ENCODE data around the gene ABHD17A. TPM values are rescaled to one million over a fixed set of nuclear protein-coding genes. Genes with fewer than 3 reads are reported as not detected.

Gene ABHD17A
- total RNA-seq, 2 donors from 2014 or later = 50.6 to 52.9 TPM

DNA sequence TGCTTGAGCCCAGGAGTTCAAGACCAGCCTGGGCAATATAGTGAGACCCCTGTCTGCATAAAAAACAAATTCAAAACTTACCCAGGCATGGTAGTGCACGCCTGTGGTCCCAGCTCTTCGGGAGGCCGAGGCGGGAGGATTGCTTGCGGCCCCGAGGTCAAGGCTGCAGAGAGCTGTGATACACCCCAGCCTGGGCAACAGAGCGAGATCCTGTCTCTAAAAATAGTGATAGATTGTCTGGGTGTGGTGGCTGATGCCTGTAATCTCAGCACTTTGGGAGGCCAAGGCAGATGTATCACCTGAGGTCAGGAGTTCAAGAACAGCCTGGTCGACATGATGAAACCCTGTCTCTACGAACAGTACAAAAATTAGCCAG, 18.0 kb downstream of the ABHD17A start:
- peaks cover 6% of the 10 kb centered on the region for H3K4me1 Mint-ChIP-seq
- no peak overlapping the region for H3K9ac ChIP-seq (ENCODE audit: extremely low read depth, low read length, poor library complexity, severe bottlenecking)

DNA sequence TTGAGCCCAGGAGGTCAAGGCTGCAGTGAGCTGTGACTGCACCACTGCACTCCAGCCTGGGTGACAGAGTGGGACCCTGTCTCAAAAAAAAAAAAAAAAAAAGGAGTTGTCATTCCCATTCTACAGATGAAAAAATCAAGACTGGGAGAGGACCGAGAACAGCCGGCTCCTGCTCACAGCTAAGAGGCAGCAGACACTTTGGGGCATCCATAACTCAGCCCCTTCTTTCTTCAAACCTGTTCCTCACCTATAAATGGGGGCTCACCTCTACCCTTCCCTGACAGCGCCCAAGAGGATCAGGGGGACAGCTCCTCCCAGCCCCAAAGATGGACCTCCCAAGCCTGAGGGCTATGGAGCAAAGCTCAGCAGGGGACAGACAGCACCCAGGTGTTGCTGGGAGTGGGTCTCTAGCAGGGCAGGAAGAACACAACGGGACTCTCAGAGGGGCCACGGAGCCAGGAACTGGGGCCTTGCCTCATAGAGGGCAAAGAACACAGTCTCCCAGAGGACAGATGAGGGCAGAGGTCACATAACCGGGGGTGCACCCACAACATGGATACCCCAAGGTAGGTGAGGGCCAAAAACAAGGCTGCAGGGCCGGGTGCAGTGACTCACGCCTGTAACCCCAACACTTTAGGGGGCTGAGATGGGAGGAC, 18.5 kb downstream of the ABHD17A start:
- 91 to 94% methylated on average over 5 to 8 of the region's 8 CpGs for WGBS, 2 experiments (ENCODE audit: insufficient coverage in 1 of 2, insufficient read length in 1 of 2)
- TF ChIP-seq, protein P1, sequence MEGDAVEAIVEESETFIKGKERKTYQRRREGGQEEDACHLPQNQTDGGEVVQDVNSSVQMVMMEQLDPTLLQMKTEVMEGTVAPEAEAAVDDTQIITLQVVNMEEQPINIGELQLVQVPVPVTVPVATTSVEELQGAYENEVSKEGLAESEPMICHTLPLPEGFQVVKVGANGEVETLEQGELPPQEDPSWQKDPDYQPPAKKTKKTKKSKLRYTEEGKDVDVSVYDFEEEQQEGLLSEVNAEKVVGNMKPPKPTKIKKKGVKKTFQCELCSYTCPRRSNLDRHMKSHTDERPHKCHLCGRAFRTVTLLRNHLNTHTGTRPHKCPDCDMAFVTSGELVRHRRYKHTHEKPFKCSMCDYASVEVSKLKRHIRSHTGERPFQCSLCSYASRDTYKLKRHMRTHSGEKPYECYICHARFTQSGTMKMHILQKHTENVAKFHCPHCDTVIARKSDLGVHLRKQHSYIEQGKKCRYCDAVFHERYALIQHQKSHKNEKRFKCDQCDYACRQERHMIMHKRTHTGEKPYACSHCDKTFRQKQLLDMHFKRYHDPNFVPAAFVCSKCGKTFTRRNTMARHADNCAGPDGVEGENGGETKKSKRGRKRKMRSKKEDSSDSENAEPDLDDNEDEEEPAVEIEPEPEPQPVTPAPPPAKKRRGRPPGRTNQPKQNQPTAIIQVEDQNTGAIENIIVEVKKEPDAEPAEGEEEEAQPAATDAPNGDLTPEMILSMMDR (conservative IDR thresholded peaks at IDR 0.05) = no peak
- H3K4me3 Mint-ChIP-seq = no peak overlapping the region

More for the DNA sequence above, 18.0 kb downstream of the ABHD17A start:
- DNase-seq = no peak
- Histone ChIP-seq H3K27ac (ENCODE audit: low read depth, low read length) (no peak overlapping the region), H3K4me1 (ENCODE audit: control insufficient read depth, insufficient read depth, low read length) (peaks cover 11% of the 10 kb centered on the region), H3K27me3 (ENCODE audit: control insufficient read depth, insufficient read depth, low read length, poor library complexity, severe bottlenecking) (no peaks in the 10 kb centered on the region), H3K36me3 (ENCODE audit: control insufficient read depth, insufficient read depth, low read length) (no peaks in the 10 kb centered on the region), H3K4me3 (ENCODE audit: low read length) (no peak overlapping the region), H3K9me3 (ENCODE audit: control insufficient read depth, low read length) (no peaks in the 10 kb centered on the region)
- H3K4me3 Mint-ChIP-seq = no peak overlapping the region
- TF ChIP-seq, protein P1 (conservative IDR thresholded peaks at IDR 0.05) = no peak
- H3K9me3 Mint-ChIP-seq = no peaks in the 10 kb centered on the region
- no peaks in the 10 kb centered on the region for H3K27me3 Mint-ChIP-seq (ENCODE audit: insufficient read depth)
- WGBS, 2 experiments (ENCODE audit: insufficient coverage in 1 of 2, insufficient read length in 1 of 2) = 95 to 100% methylated on average over 2 to 9 of the region's 9 CpGs
- H3K36me3 Mint-ChIP-seq (ENCODE audit: low read depth) = peaks cover 2% of the 10 kb centered on the region
- no peak overlapping the region for H3K27ac Mint-ChIP-seq

DNA sequence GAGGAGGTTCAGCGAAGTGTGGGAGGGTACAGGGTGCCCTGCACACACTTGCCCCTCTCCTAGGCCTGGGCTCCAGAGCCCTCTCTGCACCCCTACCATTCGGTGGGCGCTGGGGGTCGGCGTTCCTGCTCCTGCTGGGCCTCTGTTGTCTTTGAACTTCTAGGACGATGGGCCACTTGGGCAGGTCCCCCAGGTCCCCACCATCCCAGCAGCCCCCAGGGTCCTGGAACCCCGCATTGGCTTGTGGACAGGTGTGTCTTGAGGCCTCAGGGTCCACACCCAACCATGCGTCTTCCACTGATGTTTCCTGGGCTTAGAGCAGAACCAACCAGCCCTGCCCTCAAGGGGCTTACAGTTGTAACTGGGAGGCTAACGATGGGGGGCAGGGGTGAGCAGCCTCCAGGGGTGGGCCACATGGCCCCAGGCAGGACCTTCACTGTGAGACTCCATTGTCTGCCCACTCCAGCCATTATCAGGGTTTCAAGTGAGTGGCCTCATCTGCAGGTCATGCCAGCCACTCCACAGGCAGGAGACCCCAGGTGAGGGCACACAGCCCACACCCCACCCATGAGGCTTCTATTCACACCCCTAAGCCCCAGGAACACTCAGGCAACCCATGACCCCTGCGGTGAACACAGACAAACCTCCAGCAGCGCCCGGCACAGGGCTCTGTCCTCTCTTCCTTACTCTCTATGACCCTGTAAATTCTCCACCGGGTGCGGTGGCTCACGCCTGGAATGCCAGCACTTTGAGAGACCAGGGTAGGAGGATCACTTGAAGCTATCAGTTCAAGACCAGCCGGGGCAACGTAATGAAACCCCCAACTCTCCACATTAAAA, 19.9 kb downstream of the ABHD17A start:
- Histone ChIP-seq H3K9me3 (ENCODE audit: control insufficient read depth, low read length) (no peaks in the 10 kb centered on the region), H3K36me3 (ENCODE audit: control insufficient read depth, insufficient read depth, low read length) (no peaks in the 10 kb centered on the region), H3K4me1 (ENCODE audit: control insufficient read depth, insufficient read depth, low read length) (no peaks in the 10 kb centered on the region), H3K4me3 (ENCODE audit: low read length) (peak overlapping the region; percentile 81), H3K27me3 (ENCODE audit: control insufficient read depth, insufficient read depth, low read length, poor library complexity, severe bottlenecking) (no peaks in the 10 kb centered on the region), H3K9ac (ENCODE audit: extremely low read depth, low read length, poor library complexity, severe bottlenecking) (peak overlapping the region; percentile 80), H3K27ac (ENCODE audit: low read depth, low read length) (peak overlapping the region; percentile 21)
- peaks cover 7% of the 10 kb centered on the region for H3K27me3 Mint-ChIP-seq (ENCODE audit: insufficient read depth)
- H3K36me3 Mint-ChIP-seq (ENCODE audit: low read depth) = no peaks in the 10 kb centered on the region
- peaks cover 12% of the 10 kb centered on the region for H3K4me1 Mint-ChIP-seq
- H3K4me3 Mint-ChIP-seq = peak overlapping the region; percentile 61
- peak overlapping the region; percentile 30 for H3K27ac Mint-ChIP-seq
- H3K9me3 Mint-ChIP-seq = no peaks in the 10 kb centered on the region
- DNase-seq = no peak
- TF ChIP-seq, protein P1 (conservative IDR thresholded peaks at IDR 0.05) = no peak
- 89 to 97% methylated on average over 10 to 17 of the region's 17 CpGs for WGBS, 2 experiments (ENCODE audit: insufficient coverage in 1 of 2, insufficient read length in 1 of 2)

More for the DNA sequence above, 18.5 kb downstream of the ABHD17A start:
- H3K27ac Mint-ChIP-seq = no peak overlapping the region
- peaks cover 2% of the 10 kb centered on the region for H3K36me3 Mint-ChIP-seq (ENCODE audit: low read depth)
- no peaks in the 10 kb centered on the region for H3K27me3 ChIP-seq (ENCODE audit: control insufficient read depth, insufficient read depth, low read length, poor library complexity, severe bottlenecking)
- DNase-seq = no peak
- H3K4me3 ChIP-seq (ENCODE audit: low read length) = no peak overlapping the region
- no peak overlapping the region for H3K9ac ChIP-seq (ENCODE audit: extremely low read depth, low read length, poor library complexity, severe bottlenecking)
- H3K4me1 ChIP-seq (ENCODE audit: control insufficient read depth, insufficient read depth, low read length) = peaks cover 11% of the 10 kb centered on the region
- H3K27ac ChIP-seq (ENCODE audit: low read depth, low read length) = no peak overlapping the region
- H3K27me3 Mint-ChIP-seq (ENCODE audit: insufficient read depth) = peaks cover under 1% of the 10 kb centered on the region
- H3K9me3 ChIP-seq (ENCODE audit: control insufficient read depth, low read length) = no peaks in the 10 kb centered on the region
- H3K4me1 Mint-ChIP-seq = peaks cover 6% of the 10 kb centered on the region
- no peaks in the 10 kb centered on the region for H3K36me3 ChIP-seq (ENCODE audit: control insufficient read depth, insufficient read depth, low read length)
- H3K9me3 Mint-ChIP-seq = no peaks in the 10 kb centered on the region

Measured in endodermal cell (in vitro differentiated cells).